HUDEP-2 (cell line): ENCODE measurements around the gene MSH5.
"Not testable (repeated sequence)": the region's sequence is repeated elsewhere in the genome, so short reads cannot be mapped to it uniquely, and the experiment has no call there.

ENCODE experiments used
- DNase-seq, 76 experiments: peaks; one replicate each; lab custom pipeline; 2025; ENCODE audit not compliant: unreplicated experiment in 76 of 76; lab: John Stamatoyannopoulos, UW

MSH5 gene

GRCh38 chr6:31776485-31776988 lies 36.7 kb downstream of the MSH5 start:
- DNase-seq: peak in 7 of 76 experiments; percentile 42 to 70 (median 52)

GRCh38 chr6:31776989-31777666 lies 37.3 kb downstream of the MSH5 start, which contains the start of gene VWA7:
TSS of gene VWA7 (minus strand) at chr6:31777328. CDS start at chr6:31776779, 549 bp downstream.
- DNase-seq: peak in 73 of 76 experiments; percentile 68 to 98 (median 89)

GRCh38 chr6:31777667-31778050 lies 37.9 kb downstream of the MSH5 start:
- DNase-seq: no peak

- no peak for DNase-seq
Observed at GRCh38 chr6:31778193-31778592, 38.4 kb downstream of the MSH5 start.

DNA sequence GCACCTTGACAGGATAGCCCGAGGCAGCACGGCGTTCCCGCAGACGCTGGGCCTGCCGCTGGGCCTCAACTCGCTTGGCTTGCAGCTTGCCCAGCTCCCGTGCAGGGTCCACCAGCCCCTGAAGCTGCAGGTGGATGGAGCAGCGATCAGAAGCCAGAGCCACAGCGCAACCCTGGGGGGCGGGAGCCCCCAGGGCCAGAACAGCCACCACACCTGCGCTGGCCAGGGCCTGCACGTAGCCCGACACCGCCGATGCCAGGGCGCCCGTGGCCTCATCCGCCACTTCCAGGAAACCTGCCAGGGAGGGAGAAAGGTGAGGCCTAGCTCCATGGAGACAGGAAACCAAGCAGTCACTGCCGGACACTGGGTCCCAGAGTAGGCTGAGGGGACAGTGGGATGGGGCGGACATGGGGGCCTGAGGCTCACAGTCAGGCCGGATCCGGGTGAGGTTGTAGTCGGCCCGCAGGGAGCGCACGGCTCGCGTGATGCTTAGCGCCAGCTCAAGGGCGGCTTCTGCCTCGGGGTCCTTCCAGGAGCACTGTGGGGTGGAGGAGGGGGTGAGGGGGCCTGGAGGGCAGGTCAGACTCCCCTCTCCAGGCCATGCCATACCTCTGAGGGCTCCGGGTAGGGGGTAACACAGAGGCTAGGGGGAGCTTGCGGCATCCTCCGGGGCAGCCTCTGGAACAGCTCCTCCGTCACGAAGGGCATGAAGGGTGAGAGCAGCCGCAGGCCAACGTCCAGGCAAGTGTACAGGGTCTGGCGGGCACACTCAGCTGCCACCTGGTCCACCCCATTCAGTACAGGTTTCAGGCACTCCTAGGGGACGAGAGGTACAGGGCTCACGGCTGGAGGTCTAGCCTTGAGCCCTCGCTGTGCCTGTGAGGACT lies 39.4 kb downstream of the MSH5 start:
- no peak for DNase-seq

DNA sequence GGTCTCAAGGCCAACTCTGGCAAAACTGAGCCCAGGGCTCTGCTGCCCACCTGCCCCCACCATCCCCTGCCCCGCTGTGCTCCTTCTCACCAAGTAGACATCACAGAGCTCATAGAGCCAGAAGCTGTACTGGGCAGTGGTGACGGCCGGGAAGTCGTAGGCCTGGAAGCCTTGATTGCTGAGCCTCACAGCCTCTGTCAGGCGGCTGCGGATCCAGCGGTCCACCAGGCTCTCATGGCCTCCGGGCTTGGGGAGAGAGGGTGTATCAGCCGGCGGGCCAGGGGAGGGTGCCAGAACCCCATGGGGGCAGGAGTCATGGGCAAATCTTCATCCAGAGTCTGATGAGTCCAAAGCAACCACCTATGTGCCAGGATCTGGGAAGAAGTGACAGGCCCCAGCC lies 40.1 kb downstream of the MSH5 start:
- no peak for DNase-seq

- no peak for DNase-seq
Observed at GRCh38 chr6:31780507-31781243, 40.9 kb downstream of the MSH5 start.

- DNase-seq: no peak
Observed at GRCh38 chr6:31781244-31782125, 41.7 kb downstream of the MSH5 start.

GRCh38 chr6:31782126-31782855 lies 42.5 kb downstream of the MSH5 start:
- DNase-seq: no peak

- DNase-seq: no peak
Observed at GRCh38 chr6:31784098-31784925, 44.5 kb downstream of the MSH5 start.

DNA sequence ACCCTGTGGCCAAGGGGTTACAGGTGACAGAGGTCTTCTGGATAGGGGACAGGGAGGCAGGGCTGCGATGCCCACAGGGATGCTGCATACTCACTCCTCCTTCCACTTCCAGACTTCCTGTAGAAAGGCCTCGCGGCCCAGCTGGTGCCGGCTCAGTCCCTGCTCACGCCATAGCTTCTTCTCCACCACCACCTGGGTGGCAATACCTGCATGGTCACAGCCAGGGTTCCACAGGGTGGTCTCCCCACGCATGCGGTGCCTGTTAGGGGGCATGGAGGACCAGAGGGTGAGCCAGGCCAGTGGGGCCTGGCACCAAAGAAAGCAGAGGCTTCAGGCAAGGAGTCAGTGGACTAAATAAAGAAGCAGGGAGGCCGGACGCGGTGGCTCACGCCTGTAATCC lies 45.7 kb downstream of the MSH5 start:
- no peak for DNase-seq

GRCh38 chr6:31791324-31792089 lies 51.7 kb downstream of the MSH5 start:
- peak in 40 of 76 experiments; percentile 13 to 66 (median 40) for DNase-seq

GRCh38 chr6:31792090-31792374 lies 52.2 kb downstream of the MSH5 start:
- DNase-seq: no peak

GRCh38 chr6:31792761-31793171 lies 53.0 kb downstream of the MSH5 start:
- no peak for DNase-seq

DNA sequence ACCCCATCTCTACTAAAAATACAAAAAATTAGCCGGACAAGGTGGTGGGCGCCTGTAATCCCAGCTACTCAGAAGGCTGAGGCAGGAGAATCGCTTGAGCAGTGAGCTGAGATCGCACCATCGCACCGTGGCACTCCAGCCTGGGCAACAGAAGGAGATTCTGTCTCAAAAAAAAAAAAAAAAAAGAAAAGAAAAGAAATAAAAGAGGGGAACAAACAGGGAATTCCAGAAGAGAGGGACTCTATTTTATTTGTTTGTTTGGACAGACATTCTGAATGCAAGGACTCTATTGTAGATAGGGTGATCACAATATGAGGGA lies 54.1 kb downstream of the MSH5 start:
- not testable (repeated sequence) for DNase-seq

DNA sequence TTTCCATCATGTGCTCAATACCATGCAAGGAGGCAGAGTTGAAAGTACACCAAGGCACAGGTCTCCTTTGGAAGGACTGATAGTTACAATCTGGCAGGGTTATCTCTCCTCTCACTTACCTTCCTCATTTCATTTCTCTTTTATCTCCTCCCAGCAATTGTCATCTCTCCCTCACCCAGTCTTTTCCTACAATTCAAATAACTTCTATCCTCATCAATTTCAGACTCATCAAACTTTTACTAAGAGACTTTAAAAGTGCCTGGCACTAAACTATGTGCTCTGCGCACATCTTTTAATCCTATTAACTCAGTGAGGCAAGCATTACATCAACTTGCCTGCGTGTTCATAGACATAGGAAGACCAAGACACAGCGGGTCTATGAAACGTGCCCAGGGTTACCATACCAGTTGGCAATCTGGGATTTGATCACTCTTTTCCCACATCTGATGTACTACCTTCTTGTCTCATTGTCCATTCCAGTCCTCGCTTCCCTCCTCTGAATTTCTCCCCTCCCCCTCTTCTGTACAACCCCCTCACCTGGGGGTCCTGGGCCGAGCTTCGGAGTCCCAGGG lies 54.6 kb downstream of the MSH5 start:
- DNase-seq: peak in 30 of 76 experiments; percentile 11 to 69 (median 42)

DNA sequence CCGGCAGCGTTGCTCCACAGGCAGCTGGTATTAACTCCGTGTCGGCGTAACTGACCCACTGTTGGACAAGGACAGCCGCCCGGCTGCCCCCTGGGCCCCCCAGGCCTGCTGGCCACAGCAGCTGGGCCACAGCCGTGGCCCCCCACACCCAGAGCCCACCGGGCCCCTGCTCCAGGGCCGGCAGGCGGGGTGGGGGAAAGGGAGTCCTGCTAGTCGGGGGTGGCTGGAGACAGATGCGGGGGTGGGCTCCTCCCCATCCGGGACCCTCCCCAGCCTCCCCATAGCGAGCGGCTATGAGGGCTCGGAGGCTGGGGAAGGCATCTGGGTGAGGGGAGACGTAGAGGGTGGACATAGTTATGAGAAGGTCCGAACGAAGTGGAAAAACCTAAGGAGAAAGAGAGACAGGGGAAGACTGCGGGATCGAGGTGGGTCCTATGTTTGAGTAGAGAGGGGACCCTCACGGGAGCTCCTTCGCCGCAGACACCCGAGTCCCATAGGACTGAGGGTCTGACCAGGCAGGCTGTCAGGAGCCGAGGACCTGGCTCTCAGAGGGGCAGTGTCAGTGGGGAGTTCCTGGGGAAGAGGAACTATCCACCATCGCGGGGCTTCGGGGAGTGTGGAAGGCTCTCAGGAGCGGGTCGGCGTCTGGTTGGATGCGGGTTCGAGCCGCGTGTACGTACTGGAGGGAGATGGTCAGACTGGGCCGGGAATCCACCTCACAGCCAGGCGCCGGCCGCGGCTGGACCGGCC lies 55.2 kb downstream of the MSH5 start:
- DNase-seq: peak in 11 of 76 experiments; percentile 32 to 98 (median 74)
